ENCODE measurements around the gene SPATA45.

The SPATA45 gene

DNA sequence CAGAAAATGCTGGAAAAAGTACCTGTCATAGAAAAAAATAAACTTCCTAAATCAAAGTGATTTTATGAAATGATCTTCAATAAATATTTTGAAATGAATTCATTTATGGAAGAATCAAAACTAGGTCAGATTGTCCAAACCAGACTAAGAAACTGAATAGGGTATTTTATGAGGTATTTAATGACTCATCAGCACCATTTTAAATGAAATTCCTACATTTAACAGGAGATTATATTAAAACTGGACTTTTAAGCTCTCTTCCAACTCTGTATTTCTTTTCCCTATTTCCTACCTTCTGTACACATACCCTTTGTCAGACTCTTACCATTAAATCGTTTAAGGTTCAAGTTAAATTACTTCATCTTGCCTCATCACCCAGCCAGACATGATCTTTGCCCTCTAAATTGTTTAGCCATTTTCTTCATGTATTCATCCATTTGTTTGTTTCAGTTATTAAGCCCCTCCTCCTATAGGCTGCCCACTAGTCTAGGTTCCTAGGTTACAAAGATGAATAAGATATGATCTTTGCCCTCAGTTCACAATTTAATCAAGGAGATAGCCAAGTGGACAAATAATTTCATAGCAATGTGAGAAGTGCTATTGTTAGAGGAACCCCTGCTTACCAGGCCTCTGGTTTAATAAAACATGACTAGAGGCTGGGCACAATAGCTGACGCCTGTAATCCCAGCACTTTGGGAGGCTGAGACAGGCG lies 30.7 kb downstream of the SPATA45 start:
- Mint-ChIP-seq H3K4me3 (no peak overlapping the region), H3K4me1 (ENCODE audit: low read depth) (peaks cover 4% of the 10 kb centered on the region), H3K27ac (no peak overlapping the region), H3K9me3 (no peaks in the 10 kb centered on the region), H3K36me3 (ENCODE audit: low read depth) (peaks cover 2% of the 10 kb centered on the region), H3K27me3 (ENCODE audit: low read depth) (peaks cover 6% of the 10 kb centered on the region)

DNA sequence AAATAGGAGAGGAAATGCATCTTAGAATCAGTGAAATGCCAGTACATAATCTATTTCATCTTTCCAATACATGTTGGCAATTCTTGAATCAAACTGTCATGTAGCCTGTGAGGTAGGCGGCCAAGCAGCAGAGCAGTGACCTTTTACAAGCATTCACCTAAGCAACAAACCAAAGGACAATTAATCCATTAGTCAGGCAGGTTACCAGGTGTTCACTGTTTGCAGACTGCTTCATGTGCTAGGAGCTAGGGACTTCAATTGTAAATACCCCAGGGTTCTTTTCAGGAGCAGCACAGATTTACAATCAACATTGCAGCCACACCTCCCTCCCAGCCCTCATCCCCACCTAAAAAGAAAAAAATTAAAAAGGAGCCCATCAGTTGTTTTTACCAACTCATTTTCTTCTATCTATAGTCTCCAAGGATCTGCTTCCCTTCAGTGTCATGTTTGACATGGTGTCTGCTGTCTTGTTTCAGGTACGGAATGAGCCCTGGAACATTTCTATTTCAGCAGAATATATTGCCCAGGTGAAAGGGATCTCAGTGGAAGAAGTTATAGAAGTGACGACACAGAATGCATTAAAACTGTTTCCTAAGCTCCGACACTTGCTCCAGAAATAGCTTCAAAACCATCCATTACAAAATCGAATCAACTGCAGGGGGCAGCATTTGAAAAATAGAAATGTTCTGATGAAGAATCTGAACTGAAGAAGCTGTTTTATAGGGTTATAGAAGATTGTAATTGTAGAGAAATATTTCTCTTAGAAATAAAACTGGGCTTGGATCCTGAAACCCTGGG lies 32.7 kb downstream of the SPATA45 start:
- H3K4me3 Mint-ChIP-seq: no peak overlapping the region
- peaks cover 2% of the 10 kb centered on the region for H3K36me3 Mint-ChIP-seq (ENCODE audit: low read depth)
- H3K27me3 Mint-ChIP-seq (ENCODE audit: low read depth): peaks cover 4% of the 10 kb centered on the region
- no peaks in the 10 kb centered on the region for H3K9me3 Mint-ChIP-seq
- H3K4me1 Mint-ChIP-seq (ENCODE audit: low read depth): peaks cover 3% of the 10 kb centered on the region
- H3K27ac Mint-ChIP-seq: no peak overlapping the region

DNA sequence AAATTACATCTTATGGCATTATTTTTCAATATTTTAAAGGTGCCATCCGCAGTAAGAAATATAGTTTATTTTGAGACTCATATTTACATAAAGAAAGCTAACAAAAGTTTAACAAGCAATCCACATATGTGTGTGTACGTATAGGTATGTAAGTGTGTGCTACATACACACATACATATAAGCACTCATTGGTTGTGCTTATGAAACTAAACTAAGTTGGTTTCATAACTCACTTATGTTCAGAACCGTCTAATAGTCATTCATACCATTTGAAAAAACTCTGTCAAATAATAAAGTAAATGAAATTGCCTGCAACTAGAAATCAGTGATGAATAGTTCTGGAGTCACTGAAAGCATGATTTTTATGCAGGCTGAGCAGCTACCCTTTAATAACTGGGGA lies 41.7 kb downstream of the SPATA45 start:
- Mint-ChIP-seq H3K9me3 (no peaks in the 10 kb centered on the region), H3K36me3 (ENCODE audit: low read depth) (peaks cover 17% of the 10 kb centered on the region), H3K4me3 (no peak overlapping the region), H3K27me3 (ENCODE audit: low read depth) (no peaks in the 10 kb centered on the region), H3K27ac (no peak overlapping the region), H3K4me1 (ENCODE audit: low read depth) (no peaks in the 10 kb centered on the region)

DNA sequence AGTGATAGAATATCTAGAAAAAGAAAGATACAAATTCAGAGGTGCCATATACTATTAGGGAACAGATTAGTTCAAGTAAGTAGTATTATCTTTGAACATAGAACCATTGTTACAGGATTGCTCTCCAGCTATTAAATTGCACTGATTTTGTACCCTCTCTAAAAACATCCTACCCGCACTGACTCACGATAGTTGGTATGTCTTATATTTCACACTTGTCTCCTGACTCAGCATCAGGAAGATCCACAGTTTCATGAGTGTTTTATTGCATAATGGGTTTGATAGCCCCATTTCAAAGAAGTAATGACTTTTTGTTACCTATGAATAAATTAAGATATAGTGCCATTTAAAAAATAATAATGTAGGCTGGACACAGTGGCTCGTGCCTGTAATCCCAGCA lies 49.8 kb downstream of the SPATA45 start:
- Mint-ChIP-seq H3K36me3 (ENCODE audit: low read depth) (peaks cover 26% of the 10 kb centered on the region), H3K27me3 (ENCODE audit: low read depth) (no peaks in the 10 kb centered on the region), H3K9me3 (peaks cover 9% of the 10 kb centered on the region), H3K4me1 (ENCODE audit: low read depth) (peaks cover 20% of the 10 kb centered on the region), H3K4me3 (no peak overlapping the region), H3K27ac (no peak overlapping the region)

DNA sequence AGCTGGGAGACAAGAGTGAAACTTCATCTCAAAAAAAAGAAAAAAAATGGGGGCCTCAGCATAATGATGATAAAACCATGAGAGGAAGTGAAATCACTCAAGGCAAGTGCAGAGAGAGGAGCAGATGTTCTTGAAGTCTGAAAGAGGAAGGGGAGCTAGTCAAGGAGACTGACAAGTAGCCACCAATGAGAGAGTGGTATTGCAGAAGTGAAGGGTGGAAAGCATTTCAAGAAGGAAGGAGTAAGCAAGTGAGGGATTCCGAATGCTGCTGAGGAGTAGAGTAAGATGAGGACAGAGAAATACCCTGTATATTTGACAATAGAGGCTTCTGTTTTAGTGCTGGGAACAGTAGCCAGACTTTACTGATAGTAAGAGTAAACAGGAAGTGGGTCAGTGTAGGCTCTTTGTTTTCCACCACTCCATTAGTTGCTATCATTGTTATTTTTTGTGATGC lies 52.9 kb downstream of the SPATA45 start:
- peak overlapping the region; percentile 41 for H3K4me3 Mint-ChIP-seq
- H3K36me3 Mint-ChIP-seq (ENCODE audit: low read depth): peaks cover 24% of the 10 kb centered on the region
- peaks cover 9% of the 10 kb centered on the region for H3K9me3 Mint-ChIP-seq
- peaks cover 28% of the 10 kb centered on the region for H3K4me1 Mint-ChIP-seq (ENCODE audit: low read depth)
- peak overlapping the region; percentile 88 for H3K27ac Mint-ChIP-seq
- H3K27me3 Mint-ChIP-seq (ENCODE audit: low read depth): no peaks in the 10 kb centered on the region

DNA sequence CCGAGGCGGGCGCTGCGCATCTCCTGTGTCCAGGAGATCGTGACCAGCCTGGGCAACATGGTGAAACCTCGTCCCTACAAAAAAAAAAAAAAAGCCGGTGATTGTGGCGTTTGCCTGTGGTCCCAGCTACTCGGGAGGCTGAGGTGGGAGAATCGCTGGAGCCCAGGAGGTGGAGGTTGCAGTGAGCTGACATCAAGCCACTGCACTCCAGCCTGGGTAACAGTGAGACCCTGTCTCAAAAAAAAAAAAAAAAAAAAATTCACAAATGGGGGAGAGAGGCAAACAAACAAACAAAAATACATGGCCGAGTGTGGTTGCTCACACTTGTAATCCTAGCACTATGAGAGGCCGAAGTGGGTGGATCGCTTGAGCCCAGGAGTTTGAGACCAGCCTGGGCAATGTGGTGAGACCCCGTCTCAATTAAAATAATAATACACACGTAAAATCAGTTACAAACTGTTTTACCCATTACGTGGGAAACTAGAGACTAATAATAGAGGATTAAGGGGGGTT lies 55.0 kb downstream of the SPATA45 start:
- Mint-ChIP-seq H3K9me3 (peaks cover 9% of the 10 kb centered on the region), H3K36me3 (ENCODE audit: low read depth) (peaks cover 16% of the 10 kb centered on the region), H3K27me3 (ENCODE audit: low read depth) (no peaks in the 10 kb centered on the region), H3K4me3 (peak overlapping the region; percentile 100), H3K4me1 (ENCODE audit: low read depth) (peaks cover 28% of the 10 kb centered on the region), H3K27ac (peak overlapping the region; percentile 99)

DNA sequence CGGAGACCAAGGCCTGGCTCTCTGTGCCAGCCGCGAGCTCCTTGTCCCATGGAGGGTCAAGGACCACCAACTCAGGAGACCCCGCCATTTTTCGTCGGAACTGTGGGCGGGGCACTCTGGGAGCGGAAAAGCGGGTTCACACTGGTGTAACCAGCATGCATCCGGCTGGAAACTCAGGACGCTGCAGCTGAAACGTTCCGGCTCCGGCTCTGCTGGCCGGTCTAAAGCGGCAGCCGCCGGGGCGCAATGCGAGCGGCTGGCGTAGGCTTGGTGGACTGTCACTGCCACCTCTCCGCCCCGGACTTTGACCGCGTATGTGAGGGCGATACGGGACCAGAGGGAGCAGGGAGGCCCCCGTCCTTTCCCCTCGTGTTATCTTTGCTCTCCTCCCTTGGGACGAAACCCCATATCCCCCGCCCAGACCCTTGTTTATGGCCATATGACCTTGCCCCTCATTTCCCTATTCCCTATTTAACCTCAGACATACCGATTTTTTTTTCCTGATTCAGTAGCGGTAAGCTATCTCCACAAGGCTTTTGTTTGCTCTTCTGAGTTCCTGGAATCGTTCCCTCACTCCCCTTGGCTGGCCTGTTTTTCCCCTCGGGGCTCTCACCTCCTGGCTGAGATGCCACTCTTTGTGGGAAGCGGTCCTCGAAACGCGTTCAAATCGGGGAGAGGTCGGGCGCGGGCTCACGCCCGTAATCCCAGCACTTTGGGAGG lies 55.6 kb downstream of the SPATA45 start, which contains the start of the genes NSL1 and TATDN3:
NSL1 (minus strand) TSS at position 102 of the 720 bp plus-strand sequence; CDS start at position 88, 14 bp downstream.
TATDN3 (plus strand) TSS at position 219 of the 720 bp plus-strand sequence; CDS start at position 247, 28 bp downstream.
- Mint-ChIP-seq H3K27me3 (ENCODE audit: low read depth) (no peaks in the 10 kb centered on the region), H3K36me3 (ENCODE audit: low read depth) (peaks cover 14% of the 10 kb centered on the region), H3K27ac (peak within 1 kb of the TSS; percentile 99), H3K4me1 (ENCODE audit: low read depth) (peaks cover 28% of the 10 kb centered on the region), H3K4me3 (peak within 1 kb of the TSS; percentile 100), H3K9me3 (peaks cover 9% of the 10 kb centered on the region)

DNA sequence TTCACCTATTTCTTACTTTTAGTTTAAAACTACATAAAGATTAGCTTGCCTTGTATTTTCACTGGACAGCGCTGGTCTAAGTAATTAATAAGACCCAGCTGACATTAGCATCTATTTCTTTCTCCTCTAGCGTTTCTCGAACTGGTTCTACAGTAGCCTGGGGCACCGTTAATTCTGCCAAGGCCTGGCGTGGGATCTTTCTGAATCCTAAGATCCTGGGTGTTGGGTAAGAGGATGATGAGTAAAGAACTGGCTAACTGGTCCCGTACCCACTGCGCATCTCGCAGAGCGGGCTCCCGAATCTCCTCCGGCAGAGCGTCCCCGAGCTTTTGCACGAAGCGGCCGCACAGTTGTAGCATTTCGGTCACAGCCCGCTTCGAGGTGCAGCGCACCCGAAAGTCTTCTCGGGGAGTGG lies 56.2 kb downstream of the SPATA45 start:
- peaks cover 16% of the 10 kb centered on the region for H3K36me3 Mint-ChIP-seq (ENCODE audit: low read depth)
- peak overlapping the region; percentile 100 for H3K4me3 Mint-ChIP-seq
- H3K27me3 Mint-ChIP-seq (ENCODE audit: low read depth): no peaks in the 10 kb centered on the region
- H3K27ac Mint-ChIP-seq: peak overlapping the region; percentile 99
- peaks cover 9% of the 10 kb centered on the region for H3K9me3 Mint-ChIP-seq
- peaks cover 28% of the 10 kb centered on the region for H3K4me1 Mint-ChIP-seq (ENCODE audit: low read depth)

DNA sequence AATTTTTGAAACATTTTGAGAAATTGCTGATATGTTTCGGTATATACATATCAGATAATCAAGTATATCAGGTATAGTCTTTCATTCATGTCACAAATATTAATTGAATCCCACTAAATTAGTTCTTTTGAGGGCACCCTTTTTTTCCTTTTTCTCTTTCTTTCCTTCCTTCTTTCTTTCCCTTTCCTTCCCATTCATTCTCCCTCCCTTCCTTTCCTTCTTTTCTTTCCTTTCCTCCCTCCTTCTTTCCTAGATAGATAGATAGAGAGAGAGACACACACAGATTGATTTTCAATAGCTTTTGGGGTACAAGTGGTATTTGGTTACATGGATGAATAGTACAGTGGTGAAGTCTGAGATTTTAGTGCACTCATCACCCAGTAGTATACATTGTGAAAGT lies 61.6 kb downstream of the SPATA45 start:
- peaks cover 23% of the 10 kb centered on the region for H3K36me3 Mint-ChIP-seq (ENCODE audit: low read depth)
- no peaks in the 10 kb centered on the region for H3K9me3 Mint-ChIP-seq
- peaks cover 14% of the 10 kb centered on the region for H3K4me1 Mint-ChIP-seq (ENCODE audit: low read depth)
- H3K4me3 Mint-ChIP-seq: no peak overlapping the region
- no peaks in the 10 kb centered on the region for H3K27me3 Mint-ChIP-seq (ENCODE audit: low read depth)
- no peak overlapping the region for H3K27ac Mint-ChIP-seq

DNA sequence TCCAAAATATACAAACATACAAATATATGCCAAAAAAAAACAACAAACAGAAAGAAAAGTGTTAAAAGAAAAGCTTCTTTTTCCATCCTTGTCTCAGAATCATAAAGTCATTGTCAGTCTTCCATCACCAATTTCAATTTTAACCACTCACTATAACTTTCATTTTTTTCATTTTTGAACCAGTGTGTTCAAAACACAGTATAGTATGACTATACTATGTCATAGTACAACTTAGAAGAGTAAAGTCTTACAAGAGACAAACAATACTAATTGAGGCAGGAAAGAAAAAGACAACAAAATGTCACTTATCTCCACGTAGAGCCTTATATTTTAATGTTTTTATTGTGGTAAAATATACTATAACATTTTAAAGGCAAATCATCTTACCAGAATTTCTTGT lies 63.5 kb downstream of the SPATA45 start:
- Mint-ChIP-seq H3K27me3 (ENCODE audit: low read depth) (no peaks in the 10 kb centered on the region), H3K36me3 (ENCODE audit: low read depth) (peaks cover 23% of the 10 kb centered on the region), H3K4me1 (ENCODE audit: low read depth) (peaks cover 11% of the 10 kb centered on the region), H3K4me3 (no peak overlapping the region), H3K9me3 (no peaks in the 10 kb centered on the region), H3K27ac (no peak overlapping the region)

DNA sequence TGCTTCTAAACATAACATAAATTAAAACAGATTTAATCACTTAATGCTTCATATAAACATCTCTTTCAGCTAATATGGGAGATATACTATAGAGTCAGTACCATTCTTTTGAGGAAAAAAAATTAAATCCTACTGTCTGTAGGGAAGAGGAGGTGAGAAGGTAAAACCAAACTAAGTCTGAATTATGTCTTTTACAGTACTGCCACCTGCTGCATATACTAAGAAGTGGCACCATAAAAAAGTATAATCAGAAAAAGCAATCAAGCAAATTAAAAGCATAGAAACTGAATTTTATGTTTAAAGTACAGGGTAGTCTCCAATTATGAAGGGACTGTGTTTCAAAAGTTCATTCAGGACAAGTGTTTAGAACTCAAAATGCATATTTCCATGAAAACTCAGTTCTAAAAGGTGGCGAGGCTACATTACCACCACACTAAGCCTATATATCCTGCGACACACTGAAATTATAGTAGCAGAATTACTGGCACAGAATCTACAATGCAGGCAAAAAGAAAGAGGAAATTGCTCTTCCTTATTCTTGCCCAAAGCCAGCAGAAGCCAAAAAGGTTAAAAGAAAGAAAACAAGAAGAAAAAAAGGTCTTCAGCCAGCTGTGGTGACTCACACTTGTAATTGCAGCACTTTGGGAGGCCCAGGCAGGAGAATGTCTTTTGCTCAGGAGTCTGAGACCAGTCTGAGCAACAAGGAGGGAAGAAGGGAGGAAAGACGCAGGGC lies 64.9 kb downstream of the SPATA45 start:
- peaks cover 8% of the 10 kb centered on the region for H3K4me1 Mint-ChIP-seq (ENCODE audit: low read depth)
- no peaks in the 10 kb centered on the region for H3K9me3 Mint-ChIP-seq
- no peak overlapping the region for H3K27ac Mint-ChIP-seq
- peaks cover 26% of the 10 kb centered on the region for H3K36me3 Mint-ChIP-seq (ENCODE audit: low read depth)
- H3K27me3 Mint-ChIP-seq (ENCODE audit: low read depth): no peaks in the 10 kb centered on the region
- no peak overlapping the region for H3K4me3 Mint-ChIP-seq

DNA sequence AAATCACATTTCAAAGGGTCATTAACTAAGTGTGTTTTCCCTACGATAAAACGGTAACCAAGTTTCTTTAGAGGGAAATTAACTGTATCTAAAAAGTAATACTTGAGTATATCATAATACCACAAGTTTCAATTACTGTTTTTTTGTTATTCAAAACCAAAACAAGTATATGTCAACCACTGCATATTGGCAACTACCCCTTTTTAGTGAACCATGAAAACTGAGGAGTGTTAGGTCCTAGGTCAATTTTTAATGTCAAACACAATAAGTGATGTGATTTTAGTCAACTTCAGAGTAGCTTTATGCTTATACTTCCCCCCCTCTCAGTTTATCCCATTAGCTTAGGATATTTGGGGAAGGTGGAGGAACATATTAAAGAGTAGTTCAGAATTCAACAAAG lies 66.2 kb downstream of the SPATA45 start:
- no peak overlapping the region for H3K27ac Mint-ChIP-seq
- peaks cover 23% of the 10 kb centered on the region for H3K36me3 Mint-ChIP-seq (ENCODE audit: low read depth)
- H3K4me3 Mint-ChIP-seq: no peak overlapping the region
- H3K4me1 Mint-ChIP-seq (ENCODE audit: low read depth): peaks cover 8% of the 10 kb centered on the region
- no peaks in the 10 kb centered on the region for H3K27me3 Mint-ChIP-seq (ENCODE audit: low read depth)
- H3K9me3 Mint-ChIP-seq: no peaks in the 10 kb centered on the region

DNA sequence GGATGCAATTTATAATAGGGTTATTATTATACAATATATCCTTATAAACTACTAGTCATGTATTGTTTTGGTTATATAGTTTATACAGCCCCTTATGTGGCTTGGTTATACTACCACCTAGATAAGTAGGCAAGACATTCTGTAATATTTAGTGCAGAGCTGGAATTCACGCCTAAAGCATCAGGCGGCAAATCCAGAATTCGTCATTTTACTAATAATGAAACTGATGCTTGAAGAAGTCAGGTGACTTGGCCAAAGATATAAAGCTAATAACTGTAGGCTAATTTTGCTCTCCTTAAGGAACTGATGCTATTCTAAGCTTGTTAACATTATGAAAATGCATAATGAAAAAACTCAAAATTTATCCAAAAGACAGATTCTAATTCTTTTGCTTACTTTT lies 66.7 kb downstream of the SPATA45 start:
- H3K4me1 Mint-ChIP-seq (ENCODE audit: low read depth): peaks cover 5% of the 10 kb centered on the region
- no peaks in the 10 kb centered on the region for H3K9me3 Mint-ChIP-seq
- H3K27ac Mint-ChIP-seq: no peak overlapping the region
- peaks cover 21% of the 10 kb centered on the region for H3K36me3 Mint-ChIP-seq (ENCODE audit: low read depth)
- H3K4me3 Mint-ChIP-seq: no peak overlapping the region
- no peaks in the 10 kb centered on the region for H3K27me3 Mint-ChIP-seq (ENCODE audit: low read depth)

All from T-helper 1 cell treated with Interleukin-12 subunit alpha and Interleukin-12 subunit beta and Interleukin-4 antibody, amounts not matched to agents 30 μg/mL and 1 μg/mL, for 36 hours (primary cell).